MG63 (cell line): ENCODE data around the gene SDK2. TPM values are rescaled to one million over a fixed set of nuclear protein-coding genes. Genes with fewer than 3 reads are reported as not detected.

Experiments used
- DNase-seq: peaks from one replicate; pipeline ENCODE4 v3.0.0-alpha.2; 2020
- H3K27me3 ChIP-seq: fragments of 250-450 bp; sonication (Bioruptor Pico); 2 replicates; pipeline ENCODE4 v1.5.1; 2020; ENCODE audit warnings: mild to moderate bottlenecking, moderate library complexity
- H3K36me3 ChIP-seq: fragments of 250-450 bp; sonication (Bioruptor Pico); 2 replicates; pipeline ENCODE4 v1.5.1; 2020; ENCODE audit warnings: mild to moderate bottlenecking, moderate library complexity
- H3K4me3 ChIP-seq: fragments of 250-450 bp; sonication (Bioruptor Pico); 2 replicates; pipeline ENCODE4 v1.5.1; 2020; ENCODE audit warnings: mild to moderate bottlenecking, moderate library complexity
- H3K9me3 ChIP-seq: fragments of 250-450 bp; sonication (Bioruptor Pico); 2 replicates; pipeline ENCODE4 v1.5.1; 2020; ENCODE audit warnings: mild to moderate bottlenecking, moderate library complexity
- total RNA-seq: library from RNA; depleted of rRNA; stranded (reverse); fragments of >200 nt; shearing (Covaris generic); gene quantifications from 2 replicates; pipeline ENCODE4 v1.2.3, GENCODE V29; 2014; ENCODE audit warnings: low replicate concordance

The SDK2 gene
- total RNA-seq, 1 experiment from 2014 or later: 0.33 TPM

DNA sequence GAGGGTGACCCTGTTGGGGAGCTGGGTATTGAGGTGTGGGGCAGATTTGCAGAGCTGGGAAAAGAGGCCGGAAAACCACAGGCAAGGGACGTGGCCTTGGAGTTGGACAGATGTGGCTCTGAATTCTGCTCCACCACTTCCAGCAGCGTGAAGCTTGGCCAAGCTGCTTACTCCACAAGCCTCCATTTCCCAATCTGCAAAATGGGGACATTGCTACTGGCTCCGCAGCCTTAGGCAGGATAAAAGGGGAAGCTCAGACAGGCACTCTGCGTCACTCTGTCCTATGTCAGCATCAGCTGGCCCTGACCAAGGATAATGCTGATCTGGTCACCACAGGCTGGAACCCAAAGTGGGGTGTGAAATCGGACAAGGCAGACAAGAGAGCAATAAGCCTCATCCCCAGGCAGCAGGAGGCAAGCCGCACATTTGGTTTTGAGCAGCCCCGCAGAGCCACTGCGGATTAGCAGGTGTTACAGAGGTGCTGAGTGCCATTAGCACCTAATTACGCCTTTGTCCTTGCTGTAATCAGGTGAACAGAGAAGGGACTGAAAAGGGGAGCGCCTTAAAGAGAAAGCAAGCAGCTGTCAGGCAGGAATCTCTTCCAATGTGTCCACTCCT lies 54.8 kb downstream of the SDK2 start:
- Histone ChIP-seq H3K36me3 (no peaks in the 10 kb centered on the region), H3K9me3 (no peaks in the 10 kb centered on the region), H3K4me3 (no peak overlapping the region), H3K27me3 (no peaks in the 10 kb centered on the region)
- DNase-seq: no peak

DNA sequence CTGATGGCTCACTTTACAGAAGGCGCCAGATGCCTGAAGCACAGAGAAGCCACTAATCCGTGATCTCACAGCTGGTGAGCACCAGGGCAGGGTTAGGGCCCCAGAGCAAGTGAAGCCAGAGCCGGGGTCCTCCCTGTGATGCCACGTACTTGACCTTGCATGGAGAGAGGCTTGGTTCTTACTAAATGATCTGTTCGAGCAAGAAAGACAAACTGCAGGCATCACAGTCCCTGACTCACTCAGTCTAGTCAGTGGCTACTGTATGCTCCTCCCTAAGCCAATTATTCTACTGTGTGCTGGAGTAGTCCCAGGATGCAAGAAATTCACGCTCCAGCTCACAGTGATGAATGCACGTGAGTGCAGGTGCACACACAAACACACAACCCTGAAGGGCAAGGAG lies 55.4 kb downstream of the SDK2 start:
- H3K36me3 ChIP-seq: no peaks in the 10 kb centered on the region
- H3K9me3 ChIP-seq: no peaks in the 10 kb centered on the region
- no peaks in the 10 kb centered on the region for H3K27me3 ChIP-seq
- no peak overlapping the region for H3K4me3 ChIP-seq
- no peak for DNase-seq

DNA sequence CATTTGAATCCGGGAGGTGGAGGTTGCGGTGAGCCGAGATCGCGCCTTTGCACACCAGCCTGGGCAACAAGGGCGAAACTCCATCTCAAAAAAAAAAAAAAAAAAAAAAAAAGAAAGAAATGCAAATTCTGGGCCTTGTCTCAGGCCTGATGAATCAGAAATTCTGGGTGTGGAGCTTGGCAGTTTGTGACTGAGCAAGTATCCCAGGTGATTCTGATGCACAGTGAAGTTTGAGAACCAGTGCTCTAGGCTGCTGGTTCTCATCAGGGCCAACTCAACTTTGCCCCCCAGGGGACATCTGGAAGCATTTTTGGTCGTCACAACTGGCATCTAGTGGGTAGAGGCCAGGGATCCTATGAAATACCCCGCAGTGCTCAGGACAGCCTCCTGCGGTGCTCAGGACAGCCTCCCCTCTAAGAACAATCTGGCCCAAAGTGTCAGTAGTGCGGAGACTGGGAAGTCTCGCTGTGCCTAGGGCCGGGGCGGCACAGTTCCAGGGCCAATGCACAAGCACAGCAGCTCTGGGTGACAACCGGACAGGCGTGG lies 55.9 kb downstream of the SDK2 start:
- no peaks in the 10 kb centered on the region for H3K9me3 ChIP-seq

DNA sequence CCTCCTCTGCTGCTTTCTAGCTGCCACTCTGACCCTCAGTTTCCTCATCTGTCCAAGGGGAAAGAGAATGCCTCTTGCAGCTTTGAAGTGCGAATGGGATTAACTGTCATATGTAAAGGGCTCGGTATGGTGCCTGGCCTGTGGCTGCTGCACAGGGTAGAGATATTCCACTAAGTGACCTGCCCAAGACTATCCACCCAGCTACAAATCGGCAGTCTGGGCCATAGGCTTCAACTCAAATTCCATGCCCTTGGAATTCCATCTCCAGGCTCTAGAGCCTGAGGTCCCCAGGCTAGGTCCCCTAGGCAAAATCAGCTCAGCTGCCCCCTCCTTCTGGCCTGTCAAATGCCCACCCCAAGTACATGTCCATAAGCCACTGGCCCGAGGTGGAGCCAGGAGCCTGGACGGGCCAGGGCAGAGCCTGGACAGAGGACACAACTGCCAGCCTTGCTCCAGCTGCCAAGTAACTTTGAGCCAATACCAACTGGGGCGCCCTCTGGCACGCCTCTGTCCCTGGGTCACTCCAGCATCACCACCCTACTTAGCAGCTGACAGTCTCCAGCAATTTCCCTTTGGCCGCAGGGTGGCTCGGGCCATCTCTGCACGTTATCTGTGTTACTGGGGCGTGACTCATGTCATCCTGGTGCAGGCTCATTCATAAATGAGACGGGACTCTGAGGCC lies 57.2 kb downstream of the SDK2 start:
- Histone ChIP-seq H3K4me3 (no peak overlapping the region), H3K27me3 (no peaks in the 10 kb centered on the region), H3K9me3 (no peaks in the 10 kb centered on the region), H3K36me3 (no peaks in the 10 kb centered on the region)
- DNase-seq: no peak

More for the DNA sequence above, 55.9 kb downstream of the SDK2 start:
- Histone ChIP-seq H3K36me3 (no peaks in the 10 kb centered on the region), H3K4me3 (no peak overlapping the region), H3K27me3 (no peaks in the 10 kb centered on the region)
- no peak for DNase-seq

DNA sequence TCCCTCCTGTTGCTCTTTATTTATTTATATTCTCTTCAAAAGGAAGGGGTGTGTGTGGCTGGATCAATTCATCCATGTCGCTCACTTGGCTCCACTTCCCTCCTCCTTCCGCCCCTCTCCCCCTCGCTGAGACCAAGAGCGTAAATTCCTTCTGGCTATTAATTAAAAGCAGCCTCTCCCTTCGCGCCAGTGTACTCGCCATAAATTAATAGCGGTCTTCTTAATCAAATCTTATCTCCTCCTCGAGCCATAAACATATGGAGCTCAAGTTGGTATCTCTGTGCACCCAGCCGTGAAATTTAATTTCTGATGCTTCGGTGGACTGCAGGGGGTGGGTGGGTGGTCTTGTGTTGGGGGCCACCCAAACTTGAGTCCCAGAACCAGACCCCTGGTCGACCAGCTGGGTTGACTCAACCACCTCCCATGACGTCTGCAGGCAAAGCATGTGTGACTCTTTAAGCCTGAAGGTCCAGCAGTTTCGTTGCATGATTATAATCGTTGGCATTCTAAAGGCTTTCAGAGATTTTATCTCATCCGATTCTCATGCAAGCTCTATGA lies 57.9 kb downstream of the SDK2 start:
- no peak for DNase-seq
- Histone ChIP-seq H3K27me3 (no peaks in the 10 kb centered on the region), H3K9me3 (no peaks in the 10 kb centered on the region), H3K4me3 (no peak overlapping the region), H3K36me3 (no peaks in the 10 kb centered on the region)

DNA sequence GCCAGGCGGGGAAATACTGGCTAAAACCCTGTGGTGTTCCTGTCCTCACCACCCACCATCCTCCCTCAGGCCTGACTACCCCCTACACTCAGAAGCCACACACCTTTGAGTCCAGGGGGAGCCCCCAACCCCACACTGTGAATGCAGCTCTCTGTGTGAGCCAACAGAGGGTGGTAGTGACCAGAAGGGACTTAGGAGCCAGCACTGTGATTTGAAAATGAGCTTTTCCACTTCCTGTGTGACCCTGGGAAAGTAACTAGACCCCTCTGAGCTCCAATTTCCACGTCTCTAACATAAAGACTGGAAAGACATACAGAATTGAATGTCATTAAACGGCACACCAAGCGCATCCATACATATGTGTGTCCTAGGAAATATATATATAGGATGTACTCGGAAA lies 58.7 kb downstream of the SDK2 start:
- Histone ChIP-seq H3K4me3 (no peak overlapping the region), H3K9me3 (no peaks in the 10 kb centered on the region), H3K27me3 (no peaks in the 10 kb centered on the region), H3K36me3 (no peaks in the 10 kb centered on the region)
- no peak for DNase-seq

DNA sequence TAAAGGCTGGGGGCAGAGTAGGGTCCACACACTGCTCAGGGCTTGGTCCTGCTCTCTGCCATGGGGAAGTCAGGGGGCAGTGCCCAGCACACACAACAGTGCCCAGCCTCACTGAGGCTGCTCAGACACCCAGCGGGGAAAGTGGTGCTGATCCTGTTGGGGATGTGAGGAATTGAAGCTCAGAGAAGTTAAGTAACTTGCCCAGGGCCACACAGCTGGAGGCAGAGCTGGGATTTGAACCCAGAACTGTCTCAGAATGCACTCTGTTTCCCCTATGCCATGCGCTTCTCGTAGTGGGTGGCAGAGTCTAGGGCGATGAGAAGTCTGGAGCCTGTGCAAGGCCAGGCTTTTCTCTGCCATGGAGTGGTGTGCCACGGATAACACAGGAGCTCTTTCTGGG lies 59.3 kb downstream of the SDK2 start:
- Histone ChIP-seq H3K4me3 (no peak overlapping the region), H3K27me3 (no peaks in the 10 kb centered on the region), H3K9me3 (no peaks in the 10 kb centered on the region), H3K36me3 (no peaks in the 10 kb centered on the region)
- DNase-seq: no peak

DNA sequence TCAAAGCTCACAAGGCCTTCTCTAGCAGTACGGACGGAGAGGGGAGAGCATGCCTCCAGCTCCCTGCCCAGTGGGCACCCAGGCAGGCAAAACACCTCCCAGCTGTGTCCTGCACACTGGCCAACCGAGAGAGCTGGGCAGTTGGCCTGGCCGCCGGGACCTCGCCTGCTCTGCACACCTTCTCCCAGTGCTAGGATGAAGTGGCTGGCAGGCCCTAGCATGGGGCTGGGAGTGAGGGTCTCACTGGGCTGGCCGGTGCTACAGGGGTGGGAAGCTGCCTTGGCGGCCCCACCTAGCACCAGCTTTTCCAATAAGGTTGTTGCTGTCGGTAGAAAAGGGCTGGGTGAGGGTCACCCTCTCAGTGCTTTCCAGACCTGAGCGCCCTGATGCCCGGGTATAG lies 60.2 kb downstream of the SDK2 start:
- H3K4me3 ChIP-seq: no peak overlapping the region
- H3K9me3 ChIP-seq: no peaks in the 10 kb centered on the region
- no peaks in the 10 kb centered on the region for H3K27me3 ChIP-seq
- DNase-seq: no peak
- no peaks in the 10 kb centered on the region for H3K36me3 ChIP-seq

DNA sequence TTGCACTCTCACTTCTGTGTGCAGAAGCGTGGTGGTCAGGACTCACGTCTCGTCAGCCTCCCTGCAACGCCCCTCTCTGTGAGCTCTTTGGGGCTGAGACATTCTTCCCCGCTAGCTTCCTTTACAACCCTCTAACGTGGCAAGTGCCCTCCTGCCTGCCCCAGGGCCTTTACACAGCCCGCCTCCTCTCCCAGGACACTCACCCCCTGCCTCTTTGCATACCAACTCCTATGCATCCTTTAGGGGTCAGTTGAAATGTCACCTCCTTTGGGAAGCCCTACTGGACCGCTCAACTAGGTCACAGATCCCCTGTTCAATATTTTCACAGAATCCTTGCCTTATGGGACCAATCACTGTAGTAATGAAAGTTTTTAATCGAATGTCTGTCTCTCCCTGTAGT lies 61.4 kb downstream of the SDK2 start:
- Histone ChIP-seq H3K36me3 (no peaks in the 10 kb centered on the region), H3K9me3 (no peaks in the 10 kb centered on the region), H3K27me3 (no peaks in the 10 kb centered on the region), H3K4me3 (no peak overlapping the region)
- no peak for DNase-seq

DNA sequence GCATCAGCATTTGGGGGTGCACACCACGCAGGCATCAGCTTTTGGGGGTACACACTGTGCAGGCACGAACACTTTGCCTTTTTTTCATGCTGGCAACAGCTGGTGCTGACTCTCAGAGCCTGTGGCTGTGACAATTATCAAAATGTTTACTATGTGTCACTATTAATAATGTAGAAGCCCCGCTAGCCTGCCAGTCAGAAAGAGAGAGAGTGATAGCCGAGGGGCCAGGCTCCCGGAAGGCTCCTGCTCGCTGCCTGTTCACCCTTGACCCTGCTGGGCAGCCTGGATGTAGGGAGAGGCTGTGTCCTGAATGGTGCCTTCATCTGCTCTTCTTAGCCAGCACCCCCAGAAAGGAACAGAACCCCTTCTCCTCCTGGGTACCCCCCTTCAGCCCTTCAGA lies 61.9 kb downstream of the SDK2 start:
- H3K9me3 ChIP-seq: no peaks in the 10 kb centered on the region
- no peak for DNase-seq
- no peaks in the 10 kb centered on the region for H3K27me3 ChIP-seq
- no peaks in the 10 kb centered on the region for H3K36me3 ChIP-seq
- H3K4me3 ChIP-seq: no peak overlapping the region

DNA sequence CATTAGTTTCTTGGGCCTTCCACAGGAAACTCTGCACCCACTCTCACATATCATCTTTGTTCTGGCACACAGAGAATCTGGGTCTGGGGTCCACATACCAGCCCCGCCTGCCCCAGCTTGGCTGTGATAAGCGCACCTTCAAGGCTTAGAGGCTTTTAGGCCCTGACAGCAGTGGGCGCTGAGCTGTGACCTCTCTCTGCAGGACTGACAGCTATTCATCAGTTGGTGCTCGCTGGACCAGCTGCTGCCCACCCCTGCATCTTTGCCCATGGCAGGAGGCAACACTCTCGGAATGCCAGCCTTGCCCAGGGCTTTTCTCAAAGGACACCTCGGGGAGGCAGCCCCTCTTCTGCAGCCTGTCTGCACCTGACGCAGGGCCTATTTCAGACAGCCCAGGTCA lies 62.9 kb downstream of the SDK2 start:
- no peak overlapping the region for H3K4me3 ChIP-seq

DNA sequence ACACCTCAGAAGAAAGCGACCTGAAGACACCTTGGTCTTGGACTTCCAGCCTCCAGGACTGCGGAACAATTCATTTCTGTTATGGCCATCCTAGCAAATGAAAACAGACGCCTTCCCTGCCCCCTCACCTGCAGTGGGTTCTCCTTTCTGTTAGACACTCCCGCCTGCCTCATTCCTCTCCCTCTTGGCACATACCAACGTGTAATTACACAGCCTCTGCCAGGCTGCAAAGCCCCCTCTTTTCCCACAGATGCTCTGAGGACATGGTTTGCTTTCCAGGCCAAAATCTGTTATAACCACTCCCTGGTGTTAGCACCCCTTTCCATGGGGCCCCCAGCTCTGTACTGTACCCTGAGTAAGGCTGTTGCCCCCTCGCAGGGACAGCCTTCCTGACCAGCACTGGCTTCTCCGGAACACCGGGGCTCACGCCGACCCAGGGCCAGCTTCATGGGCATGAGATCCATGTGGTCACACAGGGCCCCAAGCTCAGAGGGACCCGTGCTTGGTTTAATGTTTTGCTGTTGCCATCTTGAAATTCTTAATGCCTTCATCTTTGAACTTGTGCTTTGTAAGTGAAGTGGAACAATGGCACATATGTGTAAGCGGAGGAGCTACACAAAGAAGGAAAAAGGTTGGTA lies 64.1 kb downstream of the SDK2 start:
- no peaks in the 10 kb centered on the region for H3K27me3 ChIP-seq
- H3K36me3 ChIP-seq: no peaks in the 10 kb centered on the region
- DNase-seq: no peak
- H3K9me3 ChIP-seq: no peaks in the 10 kb centered on the region
- H3K4me3 ChIP-seq: no peak overlapping the region

More for the DNA sequence above, 62.9 kb downstream of the SDK2 start:
- Histone ChIP-seq H3K36me3 (no peaks in the 10 kb centered on the region), H3K27me3 (no peaks in the 10 kb centered on the region), H3K9me3 (no peaks in the 10 kb centered on the region)
- DNase-seq: no peak

DNA sequence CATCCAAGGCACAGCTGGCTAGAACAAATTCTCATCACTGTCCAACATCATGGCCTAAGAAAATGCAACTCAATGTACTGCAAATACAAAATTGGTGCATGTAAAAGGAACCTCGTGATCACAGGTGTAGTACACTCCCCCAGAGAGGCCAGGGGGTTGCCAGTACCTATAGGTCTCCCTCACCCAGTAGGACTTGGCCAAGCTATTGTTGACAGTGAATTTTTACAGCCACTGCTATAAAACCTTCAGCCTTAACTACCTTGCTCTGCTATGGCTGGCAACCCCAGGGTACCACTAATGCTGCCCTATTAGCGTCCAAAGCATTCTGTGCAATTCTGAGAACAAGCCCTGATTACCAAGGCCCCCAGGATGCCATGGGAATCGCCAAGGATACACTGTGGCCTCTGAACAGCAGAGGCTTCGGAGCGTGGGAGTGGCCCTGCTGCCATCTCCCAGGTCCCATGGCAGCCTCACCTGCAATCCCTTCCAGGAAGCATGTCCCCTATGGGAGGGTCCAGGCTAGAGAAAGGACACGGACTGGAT lies 67.6 kb downstream of the SDK2 start:
- H3K27me3 ChIP-seq: no peaks in the 10 kb centered on the region
- no peak for DNase-seq
- H3K4me3 ChIP-seq: no peak overlapping the region
- no peaks in the 10 kb centered on the region for H3K36me3 ChIP-seq
- no peaks in the 10 kb centered on the region for H3K9me3 ChIP-seq

DNA sequence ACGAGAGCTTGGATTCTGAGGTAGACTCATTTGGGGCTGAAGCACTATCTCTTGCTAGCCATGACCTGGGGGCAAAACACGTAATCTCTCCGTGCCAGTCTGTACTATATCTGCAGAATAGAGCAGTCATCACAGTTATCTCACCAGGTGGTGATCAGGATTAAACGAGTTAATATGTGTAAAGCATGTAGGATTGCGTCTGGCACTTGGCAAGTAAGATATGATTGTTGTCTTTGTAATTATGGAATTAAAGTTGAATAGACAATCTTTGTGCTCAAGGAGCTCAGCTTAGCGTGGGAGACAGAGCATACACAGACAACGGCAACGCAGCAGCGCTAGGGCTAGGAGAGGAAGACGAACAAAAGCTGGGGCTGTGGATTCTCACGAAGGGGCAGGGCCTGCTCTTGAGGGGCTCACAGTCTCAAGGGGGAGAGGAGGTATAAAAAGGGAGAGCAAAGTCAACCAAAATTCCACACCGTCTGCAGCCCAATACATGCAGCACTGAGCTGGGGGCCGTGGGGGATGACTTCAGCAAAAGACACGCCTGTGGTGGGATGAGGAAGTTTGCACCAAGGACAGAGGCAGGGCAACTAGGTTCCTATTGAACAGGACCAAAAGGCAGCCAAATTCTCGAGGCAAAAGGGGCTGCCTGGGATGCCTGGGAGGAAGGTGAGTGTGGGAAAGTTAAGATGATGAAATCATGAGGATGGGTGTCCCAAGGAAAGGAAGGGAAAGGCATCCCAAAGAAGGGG lies 68.6 kb downstream of the SDK2 start:
- DNase-seq: no peak
- H3K9me3 ChIP-seq: no peaks in the 10 kb centered on the region
- H3K27me3 ChIP-seq: no peaks in the 10 kb centered on the region
- no peak overlapping the region for H3K4me3 ChIP-seq
- no peaks in the 10 kb centered on the region for H3K36me3 ChIP-seq

DNA sequence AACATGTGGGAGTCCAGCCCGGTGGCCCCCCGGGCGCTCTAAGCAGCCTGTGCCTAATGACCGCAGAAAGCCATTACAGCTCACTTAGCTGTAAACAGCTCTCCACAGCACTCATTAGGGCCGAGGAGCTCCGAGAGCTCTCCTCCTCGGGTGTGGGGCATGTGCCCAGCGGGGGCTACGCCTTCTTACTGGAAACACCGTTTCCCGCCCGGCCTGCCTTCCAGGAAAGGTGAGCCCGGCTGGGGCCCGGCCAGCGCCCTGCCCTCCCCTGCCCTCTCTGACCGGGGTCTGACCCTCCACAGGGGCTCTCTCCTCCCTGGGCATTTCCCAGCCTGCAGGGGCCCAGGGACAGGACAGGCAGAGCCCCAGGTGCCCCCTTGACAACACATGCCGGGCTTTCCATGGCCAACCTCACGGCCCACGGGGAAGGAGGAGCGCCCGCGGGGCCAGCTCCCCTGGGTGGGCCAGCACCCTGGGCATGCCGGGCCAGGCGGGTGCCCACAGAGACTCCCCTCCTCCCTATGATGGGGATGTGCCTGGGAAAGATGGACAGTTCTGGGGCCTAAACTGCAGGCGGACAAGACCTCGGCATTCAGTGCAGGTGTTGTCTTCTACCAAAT lies 72.6 kb downstream of the SDK2 start:
- Histone ChIP-seq H3K27me3 (no peaks in the 10 kb centered on the region), H3K36me3 (no peaks in the 10 kb centered on the region), H3K9me3 (no peaks in the 10 kb centered on the region), H3K4me3 (no peak overlapping the region)
- DNase-seq: no peak

DNA sequence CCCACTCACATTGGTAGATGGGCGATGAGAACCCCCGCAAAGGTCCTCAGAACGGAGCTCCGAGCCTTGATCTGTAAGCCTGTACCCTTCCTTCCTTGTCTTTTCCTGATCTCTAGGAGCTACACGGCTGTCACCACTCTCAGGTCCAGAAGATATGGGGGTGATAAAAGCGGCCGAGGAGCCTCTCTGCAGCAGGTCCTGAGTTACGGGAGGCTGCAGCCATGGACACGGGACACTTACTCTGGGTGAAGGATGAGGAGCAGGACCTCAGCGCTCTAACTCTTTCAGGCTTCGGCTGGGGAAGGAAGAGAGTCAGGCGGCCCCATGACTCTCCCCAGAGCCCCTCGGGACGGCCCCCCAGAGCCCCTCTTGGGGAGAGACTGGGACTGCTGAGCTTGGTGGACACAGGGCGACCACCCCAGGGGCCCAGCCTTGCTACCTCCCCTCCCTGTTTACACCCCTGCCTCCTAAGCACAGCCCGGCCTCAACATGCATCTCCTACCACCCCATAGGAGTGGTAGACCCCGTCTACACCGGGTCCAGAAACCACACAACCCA lies 74.4 kb downstream of the SDK2 start:
- Histone ChIP-seq H3K27me3 (no peaks in the 10 kb centered on the region), H3K4me3 (no peak overlapping the region), H3K36me3 (no peaks in the 10 kb centered on the region), H3K9me3 (no peaks in the 10 kb centered on the region)
- no peak for DNase-seq
